Loucy (cell line): ENCODE measurements around the gene LRRN2.
"Not testable (repeated sequence)": the region's sequence is repeated elsewhere in the genome, so short reads cannot be mapped to it uniquely, and the experiment has no call there.

Source experiments
- H2AFZ ChIP-seq: fragments of 200-600 bp; sonication (generic); 2 replicates; pipeline ENCODE4 v1.6.0; 2016; ENCODE audit warnings: antibody characterized with exemption, mild to moderate bottlenecking, low read length, moderate library complexity
- H3F3A ChIP-seq: fragments of 200-600 bp; 2 replicates; pipeline ENCODE4 v1.6.0; 2016; ENCODE audit warnings: antibody characterized with exemption, low read depth, mild to moderate bottlenecking
- H3K27me3 ChIP-seq: fragments of 200-600 bp; sonication (generic); 2 replicates; pipeline ENCODE4 v1.6.1; 2014; ENCODE audit warnings: low read length, mild to moderate bottlenecking; ENCODE audit not compliant: insufficient read depth, poor library complexity, severe bottlenecking
- H3K36me3 ChIP-seq: fragments of 200-600 bp; sonication (generic); 2 replicates; pipeline ENCODE4 v1.6.1; 2016; ENCODE audit warnings: low read length; ENCODE audit not compliant: insufficient read depth
- H3K4me1 ChIP-seq: fragments of 200-600 bp; sonication (generic); 2 replicates; pipeline ENCODE4 v1.5.1; 2014; ENCODE audit warnings: low read length, mild to moderate bottlenecking; ENCODE audit not compliant: insufficient read depth, poor library complexity, severe bottlenecking
- H3K4me2 ChIP-seq: fragments of 200-600 bp; sonication (generic); 2 replicates; pipeline ENCODE4 v1.6.0; 2014; ENCODE audit warnings: antibody characterized with exemption, low read length, low read depth, mild to moderate bottlenecking; ENCODE audit not compliant: poor library complexity, severe bottlenecking
- H3K4me3 ChIP-seq: fragments of 200-600 bp; sonication (generic); 2 replicates; pipeline ENCODE4 v1.5.1; 2014; ENCODE audit warnings: low read length, mild to moderate bottlenecking, mixed read lengths; ENCODE audit not compliant: poor library complexity, severe bottlenecking
- H3K79me2 ChIP-seq: fragments of 200-600 bp; sonication (generic); 2 replicates; pipeline ENCODE4 v1.6.1; 2014; ENCODE audit warnings: low read length; ENCODE audit not compliant: insufficient read depth
- H3K9ac ChIP-seq: fragments of 200-600 bp; sonication (generic); 2 replicates; pipeline ENCODE4 v1.6.0; 2014; ENCODE audit warnings: mild to moderate bottlenecking, low read depth, low read length, moderate library complexity; ENCODE audit not compliant: poor library complexity, severe bottlenecking
- H3K9me2 ChIP-seq: fragments of 200-600 bp; sonication (generic); replicated peaks from 2 replicates; pipeline ENCODE4 v1.6.1; 2016; ENCODE audit warnings: low read depth, low read length, mixed read lengths
- H3K9me3 ChIP-seq: fragments of 200-600 bp; sonication (generic); 2 replicates; pipeline ENCODE4 v1.6.1; 2014; ENCODE audit warnings: mild to moderate bottlenecking, antibody characterized with exemption, low read length, low read depth; ENCODE audit not compliant: insufficient read depth
- H4K20me1 ChIP-seq: fragments of 200-600 bp; sonication (generic); 2 replicates; pipeline ENCODE4 v1.6.0; 2014; ENCODE audit warnings: antibody characterized with exemption, low read length, mild to moderate bottlenecking; ENCODE audit not compliant: insufficient read depth, poor library complexity, severe bottlenecking
- EZH2phosphoT487 ChIP-seq: fragments of 200-600 bp; IDR thresholded peaks from 2 replicates; pipeline ENCODE4 v1.6.1; 2018; ENCODE audit warnings: antibody characterized with exemption, mild to moderate bottlenecking, moderate library complexity, borderline replicate concordance
- TF ChIP-seq, protein P1 (sequence below): fragments of 200-600 bp; sonication (generic); conservative IDR thresholded peaks from 2 replicates; pipeline ENCODE4 v1.5.1; 2014; ENCODE audit warnings: mild to moderate bottlenecking, antibody characterized with exemption, low read length

LRRN2 gene

GRCh38 chr1:204630132-204630905 is 55.2 kb downstream of the LRRN2 start:
- Histone ChIP-seq H3K27me3 (no peaks in the 10 kb centered on the region), H3K9ac (no peak overlapping the region), H3K79me2 (no peaks in the 10 kb centered on the region), H3F3A (no peaks in the 10 kb centered on the region), H3K9me2 (no peaks in the 10 kb centered on the region), H3K4me2 (no peak overlapping the region), H3K4me3 (no peak overlapping the region), H3K36me3 (no peaks in the 10 kb centered on the region), H4K20me1 (no peaks in the 10 kb centered on the region), H3K9me3 (no peaks in the 10 kb centered on the region), H3K4me1 (no peaks in the 10 kb centered on the region), H2AFZ (no peak overlapping the region)
- no peak for TF ChIP-seq EZH2phosphoT487
- TF ChIP-seq, protein P1, sequence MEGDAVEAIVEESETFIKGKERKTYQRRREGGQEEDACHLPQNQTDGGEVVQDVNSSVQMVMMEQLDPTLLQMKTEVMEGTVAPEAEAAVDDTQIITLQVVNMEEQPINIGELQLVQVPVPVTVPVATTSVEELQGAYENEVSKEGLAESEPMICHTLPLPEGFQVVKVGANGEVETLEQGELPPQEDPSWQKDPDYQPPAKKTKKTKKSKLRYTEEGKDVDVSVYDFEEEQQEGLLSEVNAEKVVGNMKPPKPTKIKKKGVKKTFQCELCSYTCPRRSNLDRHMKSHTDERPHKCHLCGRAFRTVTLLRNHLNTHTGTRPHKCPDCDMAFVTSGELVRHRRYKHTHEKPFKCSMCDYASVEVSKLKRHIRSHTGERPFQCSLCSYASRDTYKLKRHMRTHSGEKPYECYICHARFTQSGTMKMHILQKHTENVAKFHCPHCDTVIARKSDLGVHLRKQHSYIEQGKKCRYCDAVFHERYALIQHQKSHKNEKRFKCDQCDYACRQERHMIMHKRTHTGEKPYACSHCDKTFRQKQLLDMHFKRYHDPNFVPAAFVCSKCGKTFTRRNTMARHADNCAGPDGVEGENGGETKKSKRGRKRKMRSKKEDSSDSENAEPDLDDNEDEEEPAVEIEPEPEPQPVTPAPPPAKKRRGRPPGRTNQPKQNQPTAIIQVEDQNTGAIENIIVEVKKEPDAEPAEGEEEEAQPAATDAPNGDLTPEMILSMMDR: no peak

DNA sequence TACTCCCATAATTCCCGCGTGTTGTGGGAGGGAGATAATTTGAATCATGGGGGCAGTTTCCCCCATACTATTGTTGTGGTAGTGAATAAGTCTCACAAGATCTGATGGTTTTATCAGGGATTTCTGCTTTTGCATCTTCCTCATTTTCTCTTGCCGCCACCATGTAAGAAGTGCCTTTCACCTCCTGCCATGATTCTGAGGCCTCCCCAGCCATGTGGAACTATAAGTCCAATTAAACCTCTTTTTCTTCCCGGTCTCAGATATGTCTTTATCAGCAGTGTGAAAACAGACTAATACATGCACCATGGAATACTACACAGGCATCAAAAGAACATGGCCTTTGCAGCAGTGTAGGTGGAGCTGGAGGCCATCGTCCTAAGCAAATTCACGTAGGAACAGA is 56.1 kb downstream of the LRRN2 start:
- not testable (repeated sequence) for H2AFZ ChIP-seq, H3K27me3 ChIP-seq, H3K4me1 ChIP-seq, H3F3A ChIP-seq, H3K9me2 ChIP-seq, H3K79me2 ChIP-seq, H3K9ac ChIP-seq, H4K20me1 ChIP-seq, H3K9me3 ChIP-seq, H3K4me3 ChIP-seq, H3K36me3 ChIP-seq, H3K4me2 ChIP-seq

GRCh38 chr1:204628868-204629267 is 56.7 kb downstream of the LRRN2 start:
- Histone ChIP-seq H3K9me3 (no peaks in the 10 kb centered on the region), H3F3A (no peaks in the 10 kb centered on the region), H3K36me3 (no peaks in the 10 kb centered on the region), H4K20me1 (no peaks in the 10 kb centered on the region), H3K4me2 (no peak overlapping the region), H3K4me1 (no peaks in the 10 kb centered on the region), H2AFZ (no peak overlapping the region), H3K79me2 (no peaks in the 10 kb centered on the region), H3K4me3 (no peak overlapping the region), H3K27me3 (no peaks in the 10 kb centered on the region), H3K9ac (no peak overlapping the region), H3K9me2 (no peaks in the 10 kb centered on the region)
- TF ChIP-seq EZH2phosphoT487: no peak
- TF ChIP-seq, protein P1: no peak

- no peaks in the 10 kb centered on the region for H4K20me1 ChIP-seq
- H3K4me1 ChIP-seq: no peaks in the 10 kb centered on the region
Measured at GRCh38 chr1:204627436-204627835, 58.1 kb downstream of the LRRN2 start.

More at GRCh38 chr1:204627436-204627835, 58.1 kb downstream of the LRRN2 start:
- H2AFZ ChIP-seq: no peak overlapping the region
- H3K9me3 ChIP-seq: no peaks in the 10 kb centered on the region
- no peak overlapping the region for H3K4me3 ChIP-seq
- no peaks in the 10 kb centered on the region for H3K27me3 ChIP-seq
- H3K9ac ChIP-seq: no peak overlapping the region
- no peaks in the 10 kb centered on the region for H3K9me2 ChIP-seq
- no peaks in the 10 kb centered on the region for H3F3A ChIP-seq
- no peaks in the 10 kb centered on the region for H3K36me3 ChIP-seq
- no peak overlapping the region for H3K4me2 ChIP-seq
- no peaks in the 10 kb centered on the region for H3K79me2 ChIP-seq
- TF ChIP-seq EZH2phosphoT487: no peak
- TF ChIP-seq, protein P1: no peak
